SHP77 treated with DMSO at 0.1 percent for 48 hours (cell line): ENCODE data around the gene DYSF.

Experiments used
- DNase-seq: peaks from one replicate; lab custom pipeline; 2025; lab: John Stamatoyannopoulos, UW

DYSF gene

DNA sequence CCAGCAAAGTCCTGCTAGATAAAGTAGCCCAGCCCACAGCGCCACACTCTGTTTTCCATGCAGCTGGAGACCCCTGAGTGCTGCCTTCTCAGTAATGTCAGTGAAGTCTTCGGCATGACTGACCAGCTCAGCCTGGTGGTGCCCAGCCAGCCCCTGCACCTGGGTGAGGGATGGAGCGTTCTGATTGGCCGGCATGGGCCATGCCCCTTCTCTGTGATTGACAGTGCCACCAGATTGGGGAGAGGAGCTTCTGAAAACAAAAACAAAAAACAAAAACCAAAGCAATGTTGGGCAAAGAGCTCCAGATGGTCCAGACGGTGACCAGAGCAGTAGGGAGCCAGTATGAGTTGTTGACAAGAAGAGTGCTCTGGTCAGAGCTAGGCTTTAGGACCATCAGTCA, 122.6 kb downstream of the DYSF start:
- no peak for DNase-seq

GRCh38 chr2:71576541-71576940, 123.2 kb downstream of the DYSF start:
- DNase-seq = no peak

DNA sequence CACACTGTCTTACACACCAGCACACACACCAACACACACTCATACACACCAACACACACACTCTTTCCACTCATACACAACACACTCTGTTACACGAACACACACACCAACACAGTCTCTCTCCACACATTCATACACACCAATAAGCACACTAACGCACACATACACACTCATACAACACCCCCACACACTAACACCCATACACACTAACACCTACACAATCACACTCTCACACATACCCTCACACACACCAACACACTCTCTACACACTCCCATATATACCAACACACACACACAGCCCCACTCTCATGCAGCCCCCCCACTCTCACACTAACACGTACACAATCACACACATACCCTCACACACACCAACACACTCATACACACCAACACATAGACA, 123.8 kb downstream of the DYSF start:
- no peak for DNase-seq

DNA sequence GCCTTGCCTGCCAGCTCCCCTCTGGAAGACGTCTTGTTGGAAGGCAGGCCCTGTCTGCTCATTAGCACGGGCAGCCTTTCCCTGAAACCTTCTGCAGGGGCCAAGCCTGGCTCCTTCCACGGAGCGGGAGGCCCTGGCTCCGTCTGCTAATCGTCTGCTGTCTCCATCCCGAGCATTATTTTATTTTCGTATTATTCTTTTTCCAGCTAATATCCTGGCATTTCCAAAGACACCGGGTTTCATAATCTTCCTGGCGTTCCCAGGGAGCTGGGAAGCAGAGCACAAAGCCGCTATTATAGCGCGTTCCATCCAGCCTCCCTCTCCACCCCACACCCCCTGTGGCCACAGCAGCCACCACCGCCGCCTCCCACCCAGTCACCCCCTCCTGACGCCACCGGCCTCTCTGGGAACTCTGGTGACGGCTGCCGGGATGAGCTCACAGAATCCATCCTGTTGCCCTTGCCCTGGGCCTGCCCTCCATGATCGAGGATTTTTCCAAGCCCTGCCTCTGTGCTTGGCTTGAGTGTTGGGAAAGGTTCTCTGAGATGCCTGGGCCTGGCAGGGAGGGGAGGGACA, 125.5 kb downstream of the DYSF start:
- no peak for DNase-seq

DNA sequence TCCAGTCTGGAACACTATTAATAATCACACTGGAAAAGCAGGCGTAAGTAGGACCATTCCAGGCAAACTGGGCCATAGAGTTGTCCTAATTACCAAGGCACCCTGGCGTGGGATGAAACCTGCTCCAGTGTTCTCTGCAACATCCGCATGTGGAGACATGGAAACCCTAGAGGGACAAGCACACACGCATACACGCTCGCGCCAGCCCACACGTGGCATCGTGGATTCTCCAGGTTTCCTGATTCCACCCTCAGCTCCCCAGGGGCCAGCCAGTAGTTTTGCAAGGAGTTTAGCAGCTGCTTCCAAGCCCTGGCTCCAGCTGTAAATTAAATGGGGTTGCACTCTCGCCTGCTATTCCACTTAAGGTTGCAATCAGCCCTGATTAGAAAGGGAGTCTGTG, 127.7 kb downstream of the DYSF start:
- no peak for DNase-seq

- no peak for DNase-seq
Measured at GRCh38 chr2:71583876-71584275, 130.5 kb downstream of the DYSF start.

GRCh38 chr2:71586471-71586870, 133.1 kb downstream of the DYSF start:
- no peak for DNase-seq

GRCh38 chr2:71587509-71588073, 134.2 kb downstream of the DYSF start:
- DNase-seq = no peak

GRCh38 chr2:71588497-71589170, 135.3 kb downstream of the DYSF start:
- DNase-seq = no peak

GRCh38 chr2:71589763-71590162, 136.4 kb downstream of the DYSF start:
- DNase-seq = no peak

DNA sequence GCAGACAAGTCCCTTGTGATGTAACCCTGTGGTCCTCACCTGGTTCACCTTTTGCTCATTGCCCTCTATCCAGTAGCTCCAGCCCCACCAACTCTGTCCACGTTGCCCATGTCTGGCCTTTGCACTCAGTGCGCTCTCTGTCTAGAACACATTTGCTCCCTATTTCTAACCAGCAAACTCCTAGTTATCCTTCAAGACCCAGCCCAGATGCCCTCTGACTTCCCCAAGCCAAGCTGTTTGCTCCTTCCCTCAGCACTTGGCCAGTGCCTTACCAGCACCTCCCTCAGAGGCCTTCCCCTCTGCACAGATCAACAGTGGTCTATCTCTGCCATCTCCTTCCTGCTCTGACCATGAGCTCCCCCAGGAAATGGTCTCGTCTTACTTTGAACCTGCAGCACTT, 137.7 kb downstream of the DYSF start:
- no peak for DNase-seq

DNA sequence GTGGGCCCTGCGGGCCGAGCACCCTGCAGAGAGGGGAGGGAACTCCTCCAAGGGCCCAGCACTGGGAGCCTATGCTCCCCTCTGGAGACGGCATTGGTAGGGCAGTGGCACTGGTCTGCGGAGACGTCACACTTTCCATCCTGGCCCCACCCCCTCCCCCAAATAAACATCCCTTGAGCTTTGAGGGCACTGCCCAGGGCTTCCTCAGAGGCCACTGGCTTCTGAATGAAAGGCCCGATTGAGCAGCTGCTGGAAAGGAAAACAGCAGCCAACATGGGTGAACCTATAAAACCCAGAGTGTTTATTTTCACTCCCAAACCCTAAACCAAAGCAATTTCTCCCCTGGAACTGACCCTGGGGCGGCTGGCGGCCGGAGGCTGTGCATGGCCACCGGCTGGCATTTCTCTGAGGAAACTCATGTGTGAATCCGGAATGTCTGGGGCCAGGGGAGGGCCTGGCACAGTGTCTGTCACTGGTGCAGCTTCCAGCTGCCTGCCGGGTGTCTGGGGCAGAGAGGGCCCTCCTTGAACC, 138.9 kb downstream of the DYSF start:
- DNase-seq = no peak

DNA sequence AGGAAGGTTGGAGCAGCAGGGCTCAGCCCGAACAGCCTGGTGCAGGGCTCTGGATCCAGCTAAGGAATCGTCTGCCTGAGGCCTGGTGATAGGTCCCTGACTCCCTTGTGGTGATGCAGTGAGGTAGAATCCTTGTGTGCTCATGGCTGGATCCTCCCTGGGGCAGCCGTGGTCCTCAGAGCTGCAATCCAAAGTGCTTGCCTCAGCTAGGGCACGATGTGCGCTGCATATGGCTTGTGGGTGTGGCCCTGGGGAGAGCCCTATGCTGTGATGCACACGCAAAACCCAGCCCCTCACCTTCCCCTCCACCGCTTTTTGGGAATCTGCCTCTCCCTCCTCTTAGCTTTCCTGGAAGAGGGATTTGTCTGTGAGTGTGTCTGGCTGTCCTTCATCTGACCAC, 142.2 kb downstream of the DYSF start:
- no peak for DNase-seq

DNA sequence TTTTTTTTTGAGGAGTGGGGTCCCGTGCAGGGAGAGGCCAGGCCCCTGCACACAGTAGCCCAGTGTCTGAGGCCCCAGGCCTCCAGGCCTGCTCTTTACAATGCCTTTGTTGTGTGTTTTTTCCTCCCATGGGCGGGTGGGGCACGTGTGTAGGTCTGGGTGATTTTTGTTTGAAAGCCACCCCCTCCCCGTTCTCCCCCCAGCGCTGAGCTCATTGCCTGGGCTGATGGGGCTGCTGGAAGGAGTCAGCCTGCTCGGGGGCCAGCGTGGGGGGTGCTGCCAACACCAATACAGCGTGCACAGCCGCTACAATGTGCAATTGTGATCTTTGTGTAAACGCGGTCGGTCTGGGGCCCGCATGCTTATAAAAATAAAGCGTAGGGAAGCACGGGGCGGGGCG, 142.7 kb downstream of the DYSF start:
- no peak for DNase-seq

DNA sequence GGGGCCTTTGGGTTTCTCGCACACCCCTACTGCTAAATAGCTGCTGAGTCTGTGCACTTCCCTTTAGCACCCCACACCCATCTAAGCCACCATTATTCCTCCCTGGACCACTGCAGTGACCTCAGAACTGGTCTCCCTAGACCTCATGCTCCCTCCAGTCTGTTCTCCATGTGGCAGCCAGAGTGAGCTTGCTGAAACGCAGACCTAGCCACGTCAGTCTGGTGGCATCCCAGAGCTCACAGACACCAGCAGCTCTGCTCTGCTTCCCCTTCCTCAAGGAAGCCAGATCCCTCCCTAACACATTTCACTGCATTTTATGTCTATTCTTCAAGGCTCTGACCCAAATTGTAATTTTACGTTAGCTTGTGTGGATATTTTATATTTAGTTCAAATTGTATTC, 144.4 kb downstream of the DYSF start:
- DNase-seq = no peak

DNA sequence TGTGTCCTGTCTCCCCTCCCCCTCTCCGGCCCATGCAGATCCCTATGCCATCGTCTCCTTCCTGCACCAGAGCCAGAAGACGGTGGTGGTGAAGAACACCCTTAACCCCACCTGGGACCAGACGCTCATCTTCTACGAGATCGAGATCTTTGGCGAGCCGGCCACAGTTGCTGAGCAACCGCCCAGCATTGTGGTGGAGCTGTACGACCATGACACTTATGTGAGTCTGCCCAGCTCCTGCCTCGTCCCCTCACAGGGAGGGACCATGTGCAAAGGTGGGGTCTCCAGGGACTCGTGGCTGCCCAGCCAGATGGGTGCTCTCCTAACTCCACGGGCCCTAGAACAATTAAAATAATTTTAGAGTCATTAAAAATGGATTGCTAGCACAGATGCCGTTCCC, 145.2 kb downstream of the DYSF start:
- no peak for DNase-seq

GRCh38 chr2:71599038-71599437, 145.7 kb downstream of the DYSF start:
- DNase-seq = no peak

- no peak for DNase-seq
Measured at GRCh38 chr2:71599646-71600236, 146.4 kb downstream of the DYSF start.

DNA sequence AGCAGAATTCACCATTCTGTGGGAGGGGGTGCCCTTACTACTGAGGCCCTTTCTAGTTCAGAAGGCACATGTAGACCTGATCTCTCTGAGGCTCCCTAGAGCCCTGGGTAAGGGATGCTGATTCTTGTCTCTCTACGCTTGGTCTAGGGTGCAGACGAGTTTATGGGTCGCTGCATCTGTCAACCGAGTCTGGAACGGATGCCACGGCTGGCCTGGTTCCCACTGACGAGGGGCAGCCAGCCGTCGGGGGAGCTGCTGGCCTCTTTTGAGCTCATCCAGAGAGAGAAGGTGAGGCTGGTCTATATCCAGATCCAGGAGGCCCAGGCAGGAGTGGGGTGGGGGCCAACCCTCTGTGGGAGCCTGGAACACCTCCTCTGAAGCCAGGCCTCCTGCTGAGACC, 147.2 kb downstream of the DYSF start:
- no peak for DNase-seq

- DNase-seq = no peak
Measured at GRCh38 chr2:71601136-71602114, 148.1 kb downstream of the DYSF start.

GRCh38 chr2:71602115-71602495, 148.7 kb downstream of the DYSF start:
- DNase-seq = no peak

GRCh38 chr2:71602581-71602980, 149.2 kb downstream of the DYSF start:
- DNase-seq = no peak
